Fibroblast of skin of back (primary cell): ENCODE measurements around the gene SSX1. TPM values are rescaled to one million over a fixed set of nuclear protein-coding genes. Genes with fewer than 3 reads are reported as not detected.
"Not testable (repeated sequence)": the region's sequence is repeated elsewhere in the genome, so short reads cannot be mapped to it uniquely, and the experiment has no call there.

Experiments used
- DNase-seq: peaks from one replicate; pipeline ENCODE4 v3.0.0-alpha.2; 2013
- polyA plus RNA-seq, 2 experiments: library from polyadenylated mRNA; unstranded; fragments of 120-200 nt; gene quantifications; one replicate each; pipeline ENCODE4 v1.2.1, GENCODE V29; 2013; ENCODE audit not compliant: insufficient read length in 2 of 2

SSX1 gene, protein sequence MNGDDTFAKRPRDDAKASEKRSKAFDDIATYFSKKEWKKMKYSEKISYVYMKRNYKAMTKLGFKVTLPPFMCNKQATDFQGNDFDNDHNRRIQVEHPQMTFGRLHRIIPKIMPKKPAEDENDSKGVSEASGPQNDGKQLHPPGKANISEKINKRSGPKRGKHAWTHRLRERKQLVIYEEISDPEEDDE
- not detected for polyA plus RNA-seq (2013, experiment 1 of 2; ENCODE audit: insufficient read length)
- polyA plus RNA-seq (2013, experiment 2 of 2; ENCODE audit: insufficient read length) = not detected

- DNase-seq = not testable (repeated sequence)
Observed at GRCh38 chrX:48255062-48255796, at the start of gene SSX1. Gene SSX1, plus strand, starts transcription at chrX:48255392. Its CDS starts 1,850 bp downstream, at chrX:48257242.

GRCh38 chrX:48214341-48214740 is 40.9 kb upstream of the SSX1 start:
- DNase-seq = not testable (repeated sequence)

DNA sequence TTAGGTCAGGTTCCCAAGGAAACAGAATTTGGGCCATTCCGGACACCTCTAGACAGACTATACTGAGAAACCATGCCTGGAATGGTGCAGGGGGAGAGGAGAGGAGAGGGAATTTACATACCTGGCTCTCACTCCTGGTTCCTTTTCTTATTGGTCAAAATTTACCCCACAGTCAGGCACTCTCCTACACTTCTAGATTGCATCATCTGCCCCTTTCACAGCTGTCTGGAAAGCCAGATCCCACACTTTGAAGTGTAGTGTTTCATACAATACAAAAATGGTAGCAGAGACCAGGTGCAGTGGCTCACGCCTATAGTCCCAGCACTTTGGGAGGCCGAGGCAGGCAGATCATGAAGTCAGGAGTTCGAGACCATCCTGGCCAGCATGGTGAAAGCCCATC is 31.0 kb upstream of the SSX1 start:
- DNase-seq = not testable (repeated sequence)

GRCh38 chrX:48252945-48253344 is 2.2 kb upstream of the SSX1 start:
- not testable (repeated sequence) for DNase-seq

DNA sequence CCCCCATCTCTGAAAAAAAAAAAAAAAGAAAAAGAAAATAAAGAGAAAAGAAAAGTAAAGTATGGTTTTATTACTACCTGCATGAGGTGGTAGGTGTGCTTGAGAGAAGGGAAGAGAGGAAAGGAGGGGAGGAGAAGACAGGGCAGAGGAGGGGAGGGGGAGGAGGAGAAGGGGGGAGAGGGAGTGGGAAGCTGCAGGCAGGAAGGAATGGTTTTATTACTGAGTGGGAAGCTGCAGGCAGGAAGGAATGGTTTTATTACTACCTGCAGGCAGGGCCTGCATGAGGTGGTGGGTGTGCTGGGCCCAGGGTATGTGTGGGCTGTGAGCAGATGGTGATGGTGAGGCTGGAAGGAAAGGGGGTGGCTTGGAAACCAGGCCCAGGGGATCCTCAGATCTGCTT is 19.2 kb downstream of the SSX1 start:
- DNase-seq = not testable (repeated sequence)

DNA sequence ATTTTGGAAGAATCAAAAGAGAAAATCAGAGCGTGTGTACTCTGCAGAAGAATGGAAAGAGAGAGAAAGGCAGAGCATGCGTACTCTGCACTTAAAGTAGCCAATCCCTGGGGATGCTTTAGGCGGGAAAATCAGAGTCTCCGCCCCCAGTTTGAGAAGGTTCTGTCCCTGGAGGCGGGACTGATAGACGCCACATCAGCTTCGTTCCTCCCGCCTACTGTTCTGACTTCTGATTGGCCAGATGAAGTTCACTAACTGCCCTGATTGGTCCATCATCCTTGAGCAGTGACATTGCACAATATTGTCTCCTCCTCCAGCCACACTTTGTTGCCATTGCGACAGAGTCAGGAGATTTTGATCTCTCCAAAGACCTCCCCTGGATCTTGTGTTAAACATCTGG is 23.8 kb downstream of the SSX1 start:
- no peak for DNase-seq

DNA sequence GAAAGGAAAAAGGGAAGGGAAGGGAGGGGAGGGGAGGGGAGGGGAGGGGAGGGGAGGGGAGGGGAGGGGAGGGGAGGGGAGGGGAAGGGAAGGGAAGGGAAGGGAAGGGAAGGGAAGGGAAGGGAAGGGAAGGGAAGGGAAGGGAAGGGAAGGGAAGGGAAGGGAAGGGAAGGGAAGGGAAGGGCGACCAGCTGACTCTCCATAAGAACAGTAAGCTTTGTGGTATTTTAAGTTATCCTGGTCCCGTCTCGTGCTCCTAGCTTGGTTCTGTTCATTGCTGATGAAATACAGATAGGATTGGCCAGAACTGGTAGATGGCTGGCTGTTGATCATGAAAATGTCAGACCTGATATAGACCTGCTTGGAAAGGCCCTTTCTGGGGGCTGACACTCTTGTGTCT is 25.5 kb downstream of the SSX1 start:
- DNase-seq = not testable (repeated sequence)

DNA sequence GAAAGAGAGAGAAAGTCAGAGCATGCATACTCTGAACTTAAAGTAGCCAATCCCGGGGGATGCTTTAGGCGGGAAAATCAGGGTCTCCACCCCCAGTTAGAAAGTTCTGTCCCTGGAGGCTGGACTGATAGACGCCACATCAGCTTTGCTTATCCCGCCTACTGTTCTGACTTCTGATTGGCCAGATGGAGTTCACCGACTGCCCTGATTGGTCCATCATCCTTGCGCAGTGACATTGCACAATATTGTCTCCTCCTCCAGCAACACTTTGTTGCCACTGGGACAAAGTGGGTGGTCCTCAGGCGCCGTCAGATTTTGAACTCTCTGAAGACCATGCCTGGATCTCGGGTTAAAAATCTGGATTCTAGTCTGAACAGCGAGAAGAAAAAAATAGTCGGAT is 51.0 kb downstream of the SSX1 start:
- no peak for DNase-seq

DNA sequence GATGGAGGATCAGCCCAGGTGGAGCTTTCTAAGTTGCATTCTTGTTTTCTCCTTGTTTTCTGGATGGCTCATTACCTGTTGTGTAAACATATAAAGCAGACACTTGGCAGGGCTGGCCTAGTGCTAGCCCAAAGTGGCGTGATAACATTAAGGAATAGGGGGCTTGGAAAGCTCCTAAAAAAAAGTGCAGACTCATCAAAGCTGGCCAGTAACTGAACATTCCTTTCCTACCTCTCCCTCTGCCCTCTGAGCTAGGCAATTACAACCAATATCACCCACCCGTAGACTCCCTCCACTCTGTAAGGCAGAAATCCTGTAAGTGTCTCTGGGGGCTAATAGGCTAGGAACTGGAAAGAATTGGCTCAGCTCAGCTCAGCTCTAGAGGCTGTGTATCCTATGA is 58.8 kb downstream of the SSX1 start:
- not testable (repeated sequence) for DNase-seq
